Measurements from ENCODE around the gene ATP13A3. TPM values are rescaled to one million over a fixed set of nuclear protein-coding genes. Genes with fewer than 3 reads are reported as not detected.

ATP13A3 gene
- total and polyA plus RNA-seq, 2 experiments from 2014 or later = 20.0 to 202 TPM

- no peaks in the 10 kb centered on the region for H4K20me1 ChIP-seq (replicated peaks; ENCODE audit: insufficient read depth)
- no peak overlapping the region for H3K4me2 ChIP-seq
- H3K4me3 ChIP-seq = no peak overlapping the region
- H3K36me3 ChIP-seq (ENCODE audit: insufficient read depth) = no peaks in the 10 kb centered on the region
- H3K4me1 ChIP-seq (ENCODE audit: insufficient read depth) = no peaks in the 10 kb centered on the region
- no peaks in the 10 kb centered on the region for H3K9me3 Mint-ChIP-seq
- 0 out of 2 replicates have a peak overlapping the region, but pooled peaks have one; percentile 14 for H3K27ac ChIP-seq (ENCODE audit: low read depth)
- no peak overlapping the region for H2AFZ ChIP-seq
- H3K79me2 ChIP-seq (replicated peaks; ENCODE audit: insufficient read depth) = no peaks in the 10 kb centered on the region
- no peaks in the 10 kb centered on the region for H3F3A ChIP-seq (replicated peaks; ENCODE audit: low read depth)
- no peak overlapping the region for H3K27ac Mint-ChIP-seq
- peak; percentile 84 for ATAC-seq
- TF ChIP-seq CTCF (conservative IDR thresholded peaks at IDR 0.05; ENCODE audit: low read depth in 2 of 2) = no peak
- TF ChIP-seq EZH2 (IDR thresholded peaks at IDR 0.05; ENCODE audit: low read depth, unreplicated experiment) = no peak
- no peak for TF ChIP-seq POLR2AphosphoS5 (IDR thresholded peaks at IDR 0.05; ENCODE audit: low read depth)
- no peak for TF ChIP-seq NANOG (IDR thresholded peaks at IDR 0.05; ENCODE audit: borderline replicate concordance)
- no peak for TF ChIP-seq ETS1 (IDR thresholded peaks at IDR 0.05)
- no peak for TF ChIP-seq ZNF462 (CRISPR knock-in tag; IDR thresholded peaks at IDR 0.05)
- TF ChIP-seq ZNF114 (CRISPR knock-in tag; IDR thresholded peaks at IDR 0.05) = no peak
- no peaks in the 10 kb centered on the region; the same call in 2 of the 3 replicates for H3K36me3 Mint-ChIP-seq (ENCODE audit: low read depth)
- H3K27me3 ChIP-seq (ENCODE audit: insufficient read depth) = no peaks in the 10 kb centered on the region
- H3K9me2 ChIP-seq (ENCODE audit: insufficient read depth) = no peaks in the 10 kb centered on the region
- no peak for DNase-seq (ENCODE audit: low spot score)
- H3K27me3 Mint-ChIP-seq (ENCODE audit: insufficient read depth, low read depth, poor library complexity) = peaks cover 2% of the 10 kb centered on the region
- H3K4me1 Mint-ChIP-seq = peaks cover 2% of the 10 kb centered on the region; the same call in 1 of the 3 replicates
- no peak overlapping the region for H3K4me3 Mint-ChIP-seq
Measured at GRCh38 chr3:194512895-194513601, 26.2 kb upstream of the ATP13A3 start.
